ENCODE data around the gene MSH3.
"Not testable (repeated sequence)": the region's sequence is repeated elsewhere in the genome, so short reads cannot be mapped to it uniquely, and the experiment has no call there.

MSH3 gene

GRCh38 chr5:80837679-80838078, 183.2 kb downstream of the MSH3 start:
- in situ Hi-C loops (cut with MboI; ENCODE audit: low sequenced_read_pairs), result no loop called here

- in situ Hi-C loops (cut with MboI; ENCODE audit: low sequenced_read_pairs), result not testable (repeated sequence)
These were observed 186.8 kb downstream of the MSH3 start for GRCh38 chr5:80841026-80841797.

GRCh38 chr5:80846422-80846821, 192.0 kb downstream of the MSH3 start:
- in situ Hi-C loops (cut with MboI; ENCODE audit: low sequenced_read_pairs), result not testable (repeated sequence)

- in situ Hi-C loops (cut with MboI; ENCODE audit: low sequenced_read_pairs), result not testable (repeated sequence)
These were observed 195.7 kb downstream of the MSH3 start for GRCh38 chr5:80850168-80850567.

GRCh38 chr5:80852331-80853245, 198.1 kb downstream of the MSH3 start:
- in situ Hi-C loops (cut with MboI; ENCODE audit: low sequenced_read_pairs), result no loop called here

GRCh38 chr5:80853413-80853812, 199.0 kb downstream of the MSH3 start:
- in situ Hi-C loops (cut with MboI; ENCODE audit: low sequenced_read_pairs), result no loop called here

GRCh38 chr5:80854583-80854982, 200.1 kb downstream of the MSH3 start:
- in situ Hi-C loops (cut with MboI; ENCODE audit: low sequenced_read_pairs), result no loop called here

- in situ Hi-C loops (cut with MboI; ENCODE audit: low sequenced_read_pairs), result no loop called here
These were observed 206.6 kb downstream of the MSH3 start for GRCh38 chr5:80860924-80861613.

GRCh38 chr5:80863708-80864107, 209.3 kb downstream of the MSH3 start:
- in situ Hi-C loops (cut with MboI; ENCODE audit: low sequenced_read_pairs), result no loop called here

GRCh38 chr5:80864109-80864508, 209.7 kb downstream of the MSH3 start:
- in situ Hi-C loops (cut with MboI; ENCODE audit: low sequenced_read_pairs), result no loop called here

- in situ Hi-C loops (cut with MboI; ENCODE audit: low sequenced_read_pairs), result no loop called here
These were observed 210.4 kb downstream of the MSH3 start for GRCh38 chr5:80864706-80865435.

GRCh38 chr5:80865551-80865950, 211.1 kb downstream of the MSH3 start:
- in situ Hi-C loops (cut with MboI; ENCODE audit: low sequenced_read_pairs), result no loop called here

GRCh38 chr5:80866371-80866770, 211.9 kb downstream of the MSH3 start:
- in situ Hi-C loops (cut with MboI; ENCODE audit: low sequenced_read_pairs), result no loop called here

GRCh38 chr5:80867233-80867632, 212.8 kb downstream of the MSH3 start:
- in situ Hi-C loops (cut with MboI; ENCODE audit: low sequenced_read_pairs), result no loop called here

GRCh38 chr5:80870442-80870841, 216.0 kb downstream of the MSH3 start:
- in situ Hi-C loops (cut with MboI; ENCODE audit: low sequenced_read_pairs), result no loop called here

GRCh38 chr5:80871541-80871961, 217.1 kb downstream of the MSH3 start:
- in situ Hi-C loops (cut with MboI; ENCODE audit: low sequenced_read_pairs), result no loop called here

GRCh38 chr5:80874162-80874561, 219.7 kb downstream of the MSH3 start:
- in situ Hi-C loops (cut with MboI; ENCODE audit: low sequenced_read_pairs), result no loop called here

GRCh38 chr5:80877592-80877991, 223.1 kb downstream of the MSH3 start:
- in situ Hi-C loops (cut with MboI; ENCODE audit: low sequenced_read_pairs), result no loop called here

- in situ Hi-C loops (cut with MboI; ENCODE audit: low sequenced_read_pairs), result no loop called here
These were observed 227.3 kb downstream of the MSH3 start for GRCh38 chr5:80881726-80882125.

- in situ Hi-C loops (cut with MboI; ENCODE audit: low sequenced_read_pairs), result not testable (repeated sequence)
These were observed 228.9 kb downstream of the MSH3 start for GRCh38 chr5:80883390-80883789.

Measured in hTERT RPE-1 (cell line).